DND-41 (cell line): ENCODE data around the gene CACNA1A.

Experiments used
- ATAC-seq: fragments of 200-7000 bp; cut with Tn5 transposase; 3 replicates; pipeline ENCODE4 v1.9.1; 2021; ENCODE audit warnings: low read depth; ENCODE audit not compliant: insufficient read depth
- DNase-seq: peaks from one replicate; pipeline ENCODE4 v3.0.0-alpha.2; 2020
- H2AFZ ChIP-seq: 2 replicates; pipeline ENCODE4 v1.6.0; 2012; ENCODE audit warnings: low read depth, low read length
- H3K27ac ChIP-seq: 2 replicates; pipeline ENCODE4 v1.5.1; 2012; ENCODE audit warnings: low read length, inconsistent platforms
- H3K27me3 ChIP-seq: fragments of 200-600 bp; sonication (generic); 2 replicates; pipeline ENCODE4 v1.6.0; 2012; ENCODE audit warnings: low read length, mild to moderate bottlenecking, inconsistent platforms; ENCODE audit not compliant: insufficient read depth, poor library complexity
- H3K36me3 ChIP-seq: 2 replicates; pipeline ENCODE4 v1.5.1; 2012; ENCODE audit warnings: low read length, inconsistent platforms; ENCODE audit not compliant: insufficient read depth
- H3K4me1 ChIP-seq: 2 replicates; pipeline ENCODE4 v1.5.1; 2012; ENCODE audit warnings: mild to moderate bottlenecking, low read length; ENCODE audit not compliant: insufficient read depth
- H3K4me2 ChIP-seq: 2 replicates; pipeline ENCODE4 v1.6.0; 2012; ENCODE audit warnings: mild to moderate bottlenecking, moderate library complexity, low read length, inconsistent platforms; ENCODE audit not compliant: insufficient read depth
- H3K4me3 ChIP-seq, 2 experiments: fragments of 200-600 bp in 1 of 2; shearing (Covaris generic) in 1 of 2; 2 replicates each; pipeline ENCODE4 v1.5.1; 2012 to 2016; ENCODE audit warnings: inconsistent platforms in 2 of 2, low read length in 2 of 2, mild to moderate bottlenecking in 2 of 2, low read depth in 1 of 2, moderate library complexity in 1 of 2
- H3K79me2 ChIP-seq: 2 replicates; pipeline ENCODE4 v1.6.0; 2012; ENCODE audit warnings: low read length, inconsistent platforms; ENCODE audit not compliant: insufficient read depth
- H3K9ac ChIP-seq: 2 replicates; pipeline ENCODE4 v1.6.0; 2012; ENCODE audit warnings: low read depth, mild to moderate bottlenecking, inconsistent platforms, low read length, moderate library complexity
- H3K9me3 ChIP-seq: 2 replicates; pipeline ENCODE4 v1.5.1; 2012; ENCODE audit warnings: low read length, moderate library complexity, mild to moderate bottlenecking, inconsistent platforms; ENCODE audit not compliant: insufficient read depth, severe bottlenecking
- H4K20me1 ChIP-seq: 2 replicates; pipeline ENCODE4 v1.6.0; 2012; ENCODE audit warnings: low read length; ENCODE audit not compliant: insufficient read depth
- EZH2 ChIP-seq: IDR thresholded peaks from 3 replicates; pipeline ENCODE4 v1.6.1; 2012; ENCODE audit warnings: borderline replicate concordance, low read depth, mild to moderate bottlenecking, moderate library complexity, low read length, inconsistent platforms; ENCODE audit not compliant: severe bottlenecking
- TF ChIP-seq, protein P1 (sequence below): IDR thresholded peaks from 2 replicates; pipeline ENCODE4 v1.5.1; 2012; ENCODE audit warnings: borderline replicate concordance, low read length, moderate library complexity, mild to moderate bottlenecking; ENCODE audit not compliant: poor library complexity, severe bottlenecking; ENCODE audit errors: extremely low read depth

Gene CACNA1A

DNA sequence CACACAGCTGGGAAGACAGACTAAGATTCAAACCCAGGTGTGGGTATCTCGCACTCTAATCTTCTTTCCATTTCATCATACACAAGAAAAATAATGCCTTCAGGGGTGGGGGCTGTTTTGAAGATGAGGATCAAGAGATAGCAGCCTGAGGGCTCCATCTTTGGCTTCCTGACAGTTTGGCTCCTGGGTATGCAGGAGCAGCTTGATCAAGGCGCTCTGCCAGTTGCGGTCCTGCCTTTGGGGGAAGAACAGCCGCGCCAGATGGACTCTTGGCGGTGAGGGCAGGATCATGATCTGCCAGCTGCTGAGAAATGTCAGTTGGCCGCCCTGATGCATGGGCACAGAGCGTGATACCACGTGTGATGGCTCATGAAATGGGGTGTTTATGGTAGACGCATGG lies 236.9 kb downstream of the CACNA1A start:
- no peak for TF ChIP-seq EZH2
- TF ChIP-seq, protein P1, sequence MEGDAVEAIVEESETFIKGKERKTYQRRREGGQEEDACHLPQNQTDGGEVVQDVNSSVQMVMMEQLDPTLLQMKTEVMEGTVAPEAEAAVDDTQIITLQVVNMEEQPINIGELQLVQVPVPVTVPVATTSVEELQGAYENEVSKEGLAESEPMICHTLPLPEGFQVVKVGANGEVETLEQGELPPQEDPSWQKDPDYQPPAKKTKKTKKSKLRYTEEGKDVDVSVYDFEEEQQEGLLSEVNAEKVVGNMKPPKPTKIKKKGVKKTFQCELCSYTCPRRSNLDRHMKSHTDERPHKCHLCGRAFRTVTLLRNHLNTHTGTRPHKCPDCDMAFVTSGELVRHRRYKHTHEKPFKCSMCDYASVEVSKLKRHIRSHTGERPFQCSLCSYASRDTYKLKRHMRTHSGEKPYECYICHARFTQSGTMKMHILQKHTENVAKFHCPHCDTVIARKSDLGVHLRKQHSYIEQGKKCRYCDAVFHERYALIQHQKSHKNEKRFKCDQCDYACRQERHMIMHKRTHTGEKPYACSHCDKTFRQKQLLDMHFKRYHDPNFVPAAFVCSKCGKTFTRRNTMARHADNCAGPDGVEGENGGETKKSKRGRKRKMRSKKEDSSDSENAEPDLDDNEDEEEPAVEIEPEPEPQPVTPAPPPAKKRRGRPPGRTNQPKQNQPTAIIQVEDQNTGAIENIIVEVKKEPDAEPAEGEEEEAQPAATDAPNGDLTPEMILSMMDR, result no peak
- no peaks in the 10 kb centered on the region for H3K79me2 ChIP-seq
- no peaks in the 10 kb centered on the region for H3K27me3 ChIP-seq
- H2AFZ ChIP-seq, result no peak overlapping the region
- H3K9ac ChIP-seq, result no peak overlapping the region
- H3K4me1 ChIP-seq, result no peaks in the 10 kb centered on the region
- no peak overlapping the region for H3K27ac ChIP-seq
- no peak overlapping the region for H3K4me3 ChIP-seq
- no peaks in the 10 kb centered on the region for H4K20me1 ChIP-seq
- H3K9me3 ChIP-seq, result peaks cover 5% of the 10 kb centered on the region
- ATAC-seq, result no peak
- no peaks in the 10 kb centered on the region for H3K36me3 ChIP-seq
- H3K4me2 ChIP-seq, result no peak overlapping the region
- no peak for DNase-seq

DNA sequence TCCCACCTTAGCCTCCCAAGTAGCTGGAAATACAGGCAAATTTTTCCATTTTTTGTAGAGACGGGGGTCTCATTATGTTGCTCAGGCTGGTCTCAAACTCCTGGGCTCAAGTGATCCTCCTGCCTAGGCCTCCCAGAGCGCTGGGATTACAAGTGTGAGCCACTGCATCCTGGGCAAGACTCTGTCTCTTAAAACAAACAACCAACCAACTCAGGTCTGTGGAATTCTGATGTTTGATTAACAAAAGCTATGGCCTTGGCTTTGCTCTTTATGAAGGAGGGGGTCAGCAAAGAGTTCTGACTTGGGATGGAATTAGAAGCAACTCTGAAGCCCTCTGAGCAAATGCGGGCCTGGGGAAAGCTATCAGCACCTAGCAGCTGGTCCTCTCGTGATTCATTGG lies 238.4 kb downstream of the CACNA1A start:
- Histone ChIP-seq H3K27me3 (no peaks in the 10 kb centered on the region), H3K79me2 (no peaks in the 10 kb centered on the region), H3K4me1 (no peaks in the 10 kb centered on the region), H3K36me3 (no peaks in the 10 kb centered on the region), H2AFZ (no peak overlapping the region), H3K4me2 (no peak overlapping the region), H4K20me1 (no peaks in the 10 kb centered on the region), H3K27ac (no peak overlapping the region), H3K9me3 (peaks cover 5% of the 10 kb centered on the region), H3K9ac (no peak overlapping the region), H3K4me3 (no peak overlapping the region)
- no peak for ATAC-seq
- TF ChIP-seq, protein P1, result no peak
- TF ChIP-seq EZH2, result no peak
- no peak for DNase-seq

DNA sequence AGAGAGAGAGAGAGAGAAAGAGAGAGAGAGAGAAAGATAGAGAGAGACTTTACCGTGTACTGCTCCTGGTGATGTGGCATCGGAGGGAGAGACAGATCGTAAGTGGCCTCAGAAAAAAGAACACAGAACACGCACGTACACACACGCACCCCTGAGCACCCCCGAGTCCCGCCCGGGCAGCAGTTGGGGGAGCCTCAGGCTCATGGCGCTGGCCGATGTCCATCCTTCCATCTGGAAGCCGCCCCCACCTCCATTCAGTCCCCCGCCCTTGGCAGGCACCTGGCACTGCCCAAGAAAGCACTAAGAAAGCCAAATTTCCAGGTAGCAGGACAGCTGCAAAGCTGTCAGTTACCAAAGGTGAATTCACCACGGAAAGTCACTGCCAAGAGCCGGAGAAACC lies 239.1 kb downstream of the CACNA1A start:
- TF ChIP-seq EZH2, result no peak
- TF ChIP-seq, protein P1, result no peak

DNA sequence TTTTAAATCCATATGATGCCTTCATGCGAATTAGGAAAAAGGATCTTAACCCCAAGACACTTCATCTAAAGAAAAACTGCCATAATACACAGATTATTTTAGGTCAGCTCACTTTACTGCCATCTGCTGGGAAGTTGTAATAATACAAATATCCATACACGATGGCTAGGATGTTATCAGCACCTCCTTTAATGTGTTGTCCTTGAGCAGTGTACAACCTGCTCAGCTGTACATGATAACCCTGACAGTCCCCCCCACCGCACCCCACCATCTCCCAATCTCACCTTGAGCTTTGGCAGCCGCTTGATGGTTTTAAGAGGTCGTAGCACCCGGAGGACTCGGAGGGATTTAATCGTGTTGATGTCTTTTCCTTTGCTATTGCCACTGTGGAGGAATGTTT lies 243.8 kb downstream of the CACNA1A start:
- H3K4me1 ChIP-seq, result no peaks in the 10 kb centered on the region
- no peak overlapping the region for H3K4me3 ChIP-seq
- no peaks in the 10 kb centered on the region for H3K36me3 ChIP-seq
- ATAC-seq (peak; percentile 71; the same call in 1 of the 3 replicates), DNase-seq (no peak)
- no peak overlapping the region for H3K9ac ChIP-seq
- H4K20me1 ChIP-seq, result no peaks in the 10 kb centered on the region
- no peaks in the 10 kb centered on the region for H3K9me3 ChIP-seq
- TF ChIP-seq, protein P1, result peak; percentile 72
- TF ChIP-seq EZH2, result no peak
- no peak overlapping the region for H3K27ac ChIP-seq
- H3K79me2 ChIP-seq, result no peaks in the 10 kb centered on the region
- H3K4me2 ChIP-seq, result no peak overlapping the region
- no peaks in the 10 kb centered on the region for H3K27me3 ChIP-seq
- no peak overlapping the region for H2AFZ ChIP-seq

More for the DNA sequence above, 239.1 kb downstream of the CACNA1A start:
- no peak overlapping the region for H2AFZ ChIP-seq
- peaks cover 5% of the 10 kb centered on the region for H3K9me3 ChIP-seq
- H3K9ac ChIP-seq, result no peak overlapping the region
- ATAC-seq, result no peak
- no peak for DNase-seq
- H3K4me1 ChIP-seq, result no peaks in the 10 kb centered on the region
- no peaks in the 10 kb centered on the region for H3K79me2 ChIP-seq
- no peak overlapping the region for H3K27ac ChIP-seq
- no peaks in the 10 kb centered on the region for H3K36me3 ChIP-seq
- no peak overlapping the region for H3K4me3 ChIP-seq
- H4K20me1 ChIP-seq, result no peaks in the 10 kb centered on the region
- no peaks in the 10 kb centered on the region for H3K27me3 ChIP-seq
- H3K4me2 ChIP-seq, result no peak overlapping the region
